Tibial nerve (tissue), 4 donors: ENCODE results near the gene GMPR2. TPM values are rescaled to one million over a fixed set of nuclear protein-coding genes. Genes with fewer than 3 reads are reported as not detected.

ENCODE experiments used
- DNase-seq, 2 donors: peaks; one replicate each; pipeline ENCODE4 v3.0.0-alpha.2; 2019; ENCODE audit warnings: low spot score in 2 of 2
- H3K27ac ChIP-seq, 4 donors: fragments of 200-600 bp; sonication (generic) in 3 of 4; one replicate each; pipeline ENCODE4 v1.5.1; 2017 to 2019; ENCODE audit warnings: mild to moderate bottlenecking in 1 of 4
- H3K27me3 ChIP-seq, 2 donors: fragments of 200-600 bp; sonication (generic) in 1 of 2; one replicate each; pipeline versions ENCODE4 v1.5.1 to v1.6.0; 2017 to 2019
- H3K36me3 ChIP-seq, 3 donors: fragments of 200-600 bp; sonication (generic); one replicate each; pipeline ENCODE4 v1.5.1; 2018 to 2019
- H3K4me1 ChIP-seq, 4 donors: fragments of 200-600 bp; sonication (generic) in 3 of 4; one replicate each; pipeline ENCODE4 v1.5.1; 2017 to 2019
- H3K4me3 ChIP-seq, 4 donors: fragments of 200-600 bp; sonication (generic) in 3 of 4; one replicate each; pipeline ENCODE4 v1.5.1; 2017 to 2019; ENCODE audit warnings: mild to moderate bottlenecking in 1 of 4, moderate library complexity in 1 of 4
- H3K9me3 ChIP-seq, 4 donors: fragments of 200-600 bp; sonication (generic) in 3 of 4; one replicate each; pipeline ENCODE4 v1.5.1; 2017 to 2019
- EP300 ChIP-seq, 2 donors: sonication (generic); formaldehyde crosslinking; IDR thresholded peaks; one replicate each; pipeline ENCODE4 v1.6.1; 2017; ENCODE audit warnings: antibody characterized with exemption in 2 of 2, mild to moderate bottlenecking in 1 of 2
- POLR2A ChIP-seq, 2 donors: fragments of 450-650 bp; IDR thresholded peaks; one replicate each; pipeline ENCODE4 v1.6.1; 2017; ENCODE audit warnings: antibody characterized with exemption in 2 of 2, mild to moderate bottlenecking in 2 of 2, moderate library complexity in 2 of 2
- WGBS, 2 donors: methylation state at CpG; one replicate each; pipeline ENCODE4 v1.1.5; 2018; 5-methylcytosine and 5-hydroxymethylcytosine counted together
- total RNA-seq, 4 donors: library from RNA; depleted of rRNA; stranded (reverse); fragments of >200 nt; gene quantifications; one replicate each; pipeline ENCODE4 v1.1.0, GENCODE V29; 2016
- TF ChIP-seq, protein P1 (sequence below), 5 experiments: fragments of 200-600 bp in 3 of 5; fragments of 450-650 bp in 2 of 5; sonication (generic) in 3 of 5; IDR thresholded peaks; one replicate each; pipeline ENCODE4 v1.5.1; 2016 to 2019; ENCODE audit warnings: antibody characterized with exemption in 5 of 5, mild to moderate bottlenecking in 3 of 5, moderate library complexity in 2 of 5

Gene GMPR2
- total RNA-seq, 4 donors from 2014 or later: 46.5 to 63.4 (median 57.2) TPM

DNA sequence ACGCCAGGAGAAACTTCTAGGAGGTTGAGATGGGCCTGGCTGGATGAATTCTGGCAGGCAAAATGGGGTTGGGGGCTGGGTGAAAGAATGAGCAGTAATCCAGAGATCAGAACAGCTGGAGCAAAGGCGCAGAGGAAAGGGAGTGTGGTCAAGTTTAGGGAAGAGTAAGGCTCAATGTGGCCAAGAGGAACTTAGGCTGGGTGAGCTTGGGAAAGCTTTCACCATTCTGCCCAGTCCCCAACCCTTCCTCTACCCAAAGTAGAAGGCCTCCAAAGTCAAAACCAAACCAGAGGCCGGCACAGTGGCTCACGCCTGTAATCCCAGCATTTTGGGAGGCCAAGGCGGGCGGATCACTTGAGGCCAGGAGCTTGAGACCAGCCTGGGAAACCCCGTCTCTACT, 48.9 kb downstream of the GMPR2 start:
- 80 to 93% methylated on average over 7 of the region's 7 CpGs for WGBS, 2 donors
- H3K27ac ChIP-seq: no peak overlapping the region
- TF ChIP-seq EP300 (IDR thresholded peaks at IDR 0.05): no peak
- no peaks in the 10 kb centered on the region for H3K36me3 ChIP-seq
- H3K4me3 ChIP-seq: no peak overlapping the region
- DNase-seq: no peak
- H3K4me1 ChIP-seq: peaks cover 0 to 34% (median 11%) of the 10 kb centered on the region in 4 donors
- no peaks in the 10 kb centered on the region for H3K9me3 ChIP-seq
- no peaks in the 10 kb centered on the region for H3K27me3 ChIP-seq

DNA sequence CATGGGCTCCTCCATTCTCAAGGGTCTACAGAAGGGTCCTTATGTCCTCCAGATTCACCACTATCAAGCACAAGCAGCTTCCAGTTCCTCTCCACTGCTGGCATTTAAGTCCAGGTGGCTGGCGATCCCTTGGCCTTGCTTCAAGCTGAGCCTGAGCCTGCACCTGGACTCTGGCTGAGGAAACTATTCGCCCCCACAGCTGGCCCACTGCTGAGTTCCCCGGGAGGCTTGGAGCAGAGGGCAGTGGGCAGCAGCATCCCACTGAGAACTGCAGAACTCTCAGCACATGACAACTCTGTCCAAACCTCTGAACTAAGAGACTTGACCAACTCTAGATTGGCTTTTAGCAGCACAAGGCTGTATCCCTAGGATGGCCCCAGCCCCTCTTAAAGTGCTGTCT, 50.0 kb downstream of the GMPR2 start:
- Histone ChIP-seq H3K27me3 (no peaks in the 10 kb centered on the region), H3K4me3 (no peak overlapping the region), H3K27ac (no peak overlapping the region), H3K4me1 (peaks cover 0 to 30% (median 8%) of the 10 kb centered on the region in 4 donors), H3K36me3 (no peaks in the 10 kb centered on the region), H3K9me3 (no peaks in the 10 kb centered on the region)
- no peak for TF ChIP-seq POLR2A (IDR thresholded peaks at IDR 0.05)
- TF ChIP-seq, protein P1, sequence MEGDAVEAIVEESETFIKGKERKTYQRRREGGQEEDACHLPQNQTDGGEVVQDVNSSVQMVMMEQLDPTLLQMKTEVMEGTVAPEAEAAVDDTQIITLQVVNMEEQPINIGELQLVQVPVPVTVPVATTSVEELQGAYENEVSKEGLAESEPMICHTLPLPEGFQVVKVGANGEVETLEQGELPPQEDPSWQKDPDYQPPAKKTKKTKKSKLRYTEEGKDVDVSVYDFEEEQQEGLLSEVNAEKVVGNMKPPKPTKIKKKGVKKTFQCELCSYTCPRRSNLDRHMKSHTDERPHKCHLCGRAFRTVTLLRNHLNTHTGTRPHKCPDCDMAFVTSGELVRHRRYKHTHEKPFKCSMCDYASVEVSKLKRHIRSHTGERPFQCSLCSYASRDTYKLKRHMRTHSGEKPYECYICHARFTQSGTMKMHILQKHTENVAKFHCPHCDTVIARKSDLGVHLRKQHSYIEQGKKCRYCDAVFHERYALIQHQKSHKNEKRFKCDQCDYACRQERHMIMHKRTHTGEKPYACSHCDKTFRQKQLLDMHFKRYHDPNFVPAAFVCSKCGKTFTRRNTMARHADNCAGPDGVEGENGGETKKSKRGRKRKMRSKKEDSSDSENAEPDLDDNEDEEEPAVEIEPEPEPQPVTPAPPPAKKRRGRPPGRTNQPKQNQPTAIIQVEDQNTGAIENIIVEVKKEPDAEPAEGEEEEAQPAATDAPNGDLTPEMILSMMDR (IDR thresholded peaks at IDR 0.05): no peak
- TF ChIP-seq EP300 (IDR thresholded peaks at IDR 0.05): no peak
- 68 to 76% methylated on average over 3 of the region's 3 CpGs for WGBS, 2 donors
- DNase-seq: no peak

DNA sequence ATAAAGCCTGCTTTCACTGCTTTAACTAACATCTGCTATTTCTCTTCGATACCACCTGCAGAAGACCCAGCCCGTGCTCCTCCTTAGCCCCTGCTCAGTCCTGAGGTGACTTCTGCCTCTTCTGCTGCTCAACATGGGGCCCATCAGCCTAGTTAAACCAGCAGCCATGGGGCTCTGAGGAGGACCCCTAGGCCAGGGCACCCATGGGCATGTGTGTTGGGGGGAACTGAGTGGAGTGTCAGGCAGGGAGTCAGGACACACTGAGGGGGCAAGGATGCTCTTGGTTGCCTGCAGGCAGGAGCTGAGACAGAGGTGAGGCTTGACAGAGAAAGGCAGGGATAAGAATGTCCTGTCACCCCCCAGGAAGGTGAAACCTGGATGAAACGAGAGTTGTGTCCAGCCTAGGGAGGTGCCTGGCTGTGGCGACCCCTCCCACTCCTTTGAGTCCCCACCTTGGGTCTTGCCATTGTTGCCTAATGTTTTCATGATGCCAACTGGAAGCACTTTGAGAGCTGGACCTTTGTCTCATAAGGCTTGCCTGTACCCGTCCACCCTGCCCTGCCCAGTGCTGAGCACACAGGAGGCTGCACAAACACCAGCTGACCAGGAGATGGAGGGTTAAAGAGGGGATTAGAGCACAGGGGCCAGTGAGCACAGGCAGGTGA, 51.2 kb downstream of the GMPR2 start:
- no peaks in the 10 kb centered on the region for H3K9me3 ChIP-seq
- no peak overlapping the region for H3K27ac ChIP-seq

DNA sequence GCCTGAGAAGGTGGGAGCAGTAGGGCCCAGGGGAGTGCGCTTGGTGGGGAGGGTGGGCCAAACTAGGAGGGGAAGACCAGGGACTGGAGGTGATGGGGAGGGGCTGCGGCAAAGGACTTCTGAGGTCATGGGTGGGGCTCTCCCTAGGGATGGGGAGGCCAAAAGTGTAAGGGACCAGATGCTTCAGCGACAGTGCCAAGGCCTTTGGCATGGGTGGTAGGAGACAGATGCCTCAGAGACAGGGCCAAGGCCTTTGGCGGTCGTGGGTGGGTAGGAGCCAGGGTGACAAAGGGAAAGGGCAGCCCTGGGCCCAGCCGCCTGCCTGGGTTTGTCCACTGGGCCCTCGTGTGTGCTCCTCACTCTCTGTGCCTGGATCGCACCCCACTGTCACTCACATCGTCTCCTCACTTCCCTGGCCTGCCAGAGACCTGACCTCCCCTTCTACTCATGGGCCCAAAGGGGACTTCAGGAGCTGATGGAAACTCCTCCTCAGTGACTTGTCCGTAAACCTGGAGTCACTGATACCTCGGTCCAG, 51.8 kb downstream of the GMPR2 start:
- Histone ChIP-seq H3K9me3 (no peaks in the 10 kb centered on the region), H3K4me1 (peaks cover 0 to 26% (median under 1%) of the 10 kb centered on the region in 4 donors), H3K27me3 (no peaks in the 10 kb centered on the region), H3K36me3 (peaks cover 0 to 9% (median 2%) of the 10 kb centered on the region in 3 donors), H3K27ac (no peak overlapping the region), H3K4me3 (no peak overlapping the region)
- DNase-seq: no peak
- TF ChIP-seq, protein P1 (IDR thresholded peaks at IDR 0.05): no peak
- TF ChIP-seq EP300 (IDR thresholded peaks at IDR 0.05) (no peak), POLR2A (IDR thresholded peaks at IDR 0.05) (no peak)
- 73 to 82% methylated on average over 11 of the region's 11 CpGs for WGBS, 2 donors

More for the DNA sequence above, 51.2 kb downstream of the GMPR2 start:
- Histone ChIP-seq H3K36me3 (peaks cover 0 to 3% (median 0%) of the 10 kb centered on the region in 3 donors), H3K4me3 (no peak overlapping the region), H3K4me1 (peaks cover 0 to 30% (median 3%) of the 10 kb centered on the region in 4 donors), H3K27me3 (no peaks in the 10 kb centered on the region)
- WGBS, 2 donors: 82 to 94% methylated on average over 3 to 5 of the region's 5 CpGs
- TF ChIP-seq POLR2A (IDR thresholded peaks at IDR 0.05): no peak
- TF ChIP-seq EP300 (IDR thresholded peaks at IDR 0.05): no peak
- TF ChIP-seq, protein P1 (IDR thresholded peaks at IDR 0.05): no peak
- no peak for DNase-seq

DNA sequence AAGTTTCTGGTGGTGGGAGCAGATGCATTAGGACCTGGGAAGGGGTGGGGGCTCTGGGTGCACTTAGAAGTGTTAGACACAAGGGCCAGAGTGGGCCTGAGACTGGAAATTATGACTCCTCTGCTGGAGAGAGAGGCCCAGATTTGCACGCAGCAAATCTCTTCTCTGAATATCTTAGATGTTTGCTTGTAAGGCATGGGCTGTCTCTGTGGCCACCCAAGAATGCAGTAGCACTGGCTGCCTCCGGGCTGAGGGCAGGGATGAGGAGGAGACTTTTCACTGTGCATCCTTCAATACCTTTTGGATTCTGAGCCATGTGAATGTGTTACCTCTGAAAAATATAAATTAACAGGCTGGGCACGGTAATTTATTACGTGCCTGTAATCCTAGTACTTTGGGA, 52.6 kb downstream of the GMPR2 start:
- TF ChIP-seq EP300 (IDR thresholded peaks at IDR 0.05) (no peak), POLR2A (IDR thresholded peaks at IDR 0.05) (no peak)
- TF ChIP-seq, protein P1 (IDR thresholded peaks at IDR 0.05): no peak
- WGBS, 2 donors: 72 to 75% methylated on average over 4 of the region's 4 CpGs
- no peak overlapping the region for H3K27ac ChIP-seq
- no peaks in the 10 kb centered on the region for H3K27me3 ChIP-seq
- DNase-seq: no peak
- H3K9me3 ChIP-seq: no peaks in the 10 kb centered on the region
- H3K36me3 ChIP-seq: peaks cover 0 to 17% (median 6%) of the 10 kb centered on the region in 3 donors
- H3K4me1 ChIP-seq: peaks cover 0 to 19% (median 0%) of the 10 kb centered on the region in 4 donors
- no peak overlapping the region for H3K4me3 ChIP-seq
